8988T (cell line): ENCODE measurements around the gene LTBP1.
A peak's percentile ranks its signal among the peaks of the same experiment; 100 is the strongest.

ENCODE experiments used
- DNase-seq: peaks from one replicate; pipeline ENCODE4 v3.0.0; 2011

Gene LTBP1

DNA sequence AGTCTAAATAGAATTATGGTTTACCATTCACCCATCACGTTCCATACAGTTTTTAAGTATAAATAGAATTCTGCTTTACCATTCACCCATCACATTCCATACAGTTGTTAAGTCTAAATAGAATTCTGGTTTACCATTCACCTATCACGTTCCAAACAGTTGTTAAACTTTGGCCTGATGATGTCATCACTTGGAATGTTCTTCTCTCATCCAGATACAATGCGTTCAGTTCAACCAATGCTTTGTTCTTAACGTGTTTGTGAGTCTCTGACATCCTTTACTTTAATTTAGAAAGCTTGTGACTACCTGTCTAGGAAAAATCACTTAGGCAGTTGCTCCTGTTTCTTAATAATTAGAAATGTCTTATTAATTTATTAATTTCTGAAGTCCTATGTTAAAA is 293.4 kb downstream of the LTBP1 start:
- no peak for DNase-seq

DNA sequence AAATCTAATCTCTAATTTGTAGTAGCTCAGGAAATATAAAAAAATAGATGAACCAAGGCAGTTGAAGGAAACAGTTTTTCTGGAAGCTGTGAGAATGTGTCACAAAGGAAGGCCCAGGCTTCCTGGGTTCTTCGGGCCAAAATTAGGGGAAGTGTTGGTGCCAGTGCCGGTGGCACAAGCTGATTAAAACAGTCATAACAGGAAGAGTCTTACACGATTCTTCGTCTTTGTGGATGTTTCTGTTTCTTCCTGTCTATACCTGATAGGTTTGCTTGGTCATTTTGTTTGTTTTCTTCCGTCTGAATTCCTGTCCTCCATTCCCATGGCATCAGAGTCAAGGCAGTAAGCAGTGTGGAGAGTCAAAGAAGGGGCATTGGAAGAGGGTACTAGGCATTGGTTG is 294.3 kb downstream of the LTBP1 start:
- no peak for DNase-seq

DNA sequence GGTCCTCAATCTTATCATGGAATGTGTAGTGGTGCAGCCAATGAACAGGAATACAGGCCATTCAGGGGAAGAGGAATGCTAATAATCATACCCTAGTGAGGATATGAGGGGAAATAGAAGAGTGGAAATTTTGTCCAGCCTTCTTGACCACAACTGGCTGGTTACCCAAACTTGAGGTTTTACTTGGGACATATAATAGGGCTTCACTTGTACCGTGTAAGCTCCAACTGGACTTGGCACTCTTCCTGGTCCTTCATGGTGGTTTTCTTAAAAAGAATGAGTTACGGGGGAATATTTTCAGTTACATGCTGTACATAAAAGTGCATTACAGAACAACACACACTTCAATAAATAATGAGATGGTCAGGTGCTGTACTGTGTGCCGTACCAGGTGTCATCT is 294.8 kb downstream of the LTBP1 start:
- DNase-seq: no peak

DNA sequence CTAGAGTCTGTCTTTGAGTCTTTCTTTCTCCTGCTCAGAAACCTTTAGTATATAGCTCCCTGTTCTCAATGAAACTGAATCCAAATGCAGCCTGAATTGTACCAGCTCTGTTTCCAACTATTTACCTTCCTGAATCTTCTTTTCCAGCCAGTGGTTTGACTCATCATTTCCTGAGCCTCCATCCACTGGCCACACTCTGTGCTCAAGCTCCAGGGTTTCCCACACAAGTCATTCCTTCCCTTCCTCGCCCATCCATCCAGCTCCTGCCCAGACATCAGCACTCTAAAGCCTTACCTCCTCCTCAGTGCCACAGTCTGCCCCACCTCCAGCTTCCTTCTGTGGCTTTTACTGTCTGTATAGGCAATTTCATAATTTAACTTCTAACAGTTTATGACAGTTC is 296.1 kb downstream of the LTBP1 start:
- no peak for DNase-seq

DNA sequence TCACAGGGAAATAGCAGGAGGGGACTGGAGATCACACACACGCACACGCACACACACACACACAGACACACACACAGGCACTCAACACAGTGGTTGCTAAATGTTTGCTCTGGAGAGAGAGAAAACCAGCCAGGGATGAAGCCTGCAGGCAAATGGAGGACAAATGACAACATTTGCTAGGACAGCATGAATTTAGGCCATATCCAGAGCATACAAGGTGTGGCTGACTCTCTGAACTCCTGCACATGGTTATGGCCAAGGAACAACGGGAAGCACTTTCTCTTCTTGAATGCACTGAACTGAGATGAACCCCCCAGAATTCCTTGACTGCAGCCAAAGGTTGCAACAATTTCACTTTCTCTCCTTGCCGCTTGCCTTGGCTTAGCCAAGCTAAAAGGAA is 299.7 kb downstream of the LTBP1 start:
- no peak for DNase-seq

DNA sequence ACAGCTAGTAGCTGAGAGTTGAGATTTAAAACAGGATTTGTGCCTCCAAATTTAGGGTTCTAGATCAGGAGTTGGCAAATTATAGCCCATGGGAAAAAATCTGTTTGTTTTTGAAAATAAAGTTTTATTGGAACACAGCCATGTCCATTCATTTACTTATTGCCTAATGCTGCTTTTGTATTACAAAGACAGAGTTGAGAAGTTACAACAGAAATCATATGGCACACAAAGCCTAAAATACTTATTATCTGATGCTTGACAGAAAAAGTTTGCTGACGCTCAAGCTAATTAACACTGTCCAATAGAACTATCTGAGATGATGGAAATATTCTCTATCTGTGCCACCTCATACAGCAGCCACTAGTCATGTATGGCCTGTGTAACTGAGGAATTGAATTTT is 300.6 kb downstream of the LTBP1 start:
- DNase-seq: no peak

- DNase-seq: no peak
These were observed 303.8 kb downstream of the LTBP1 start for GRCh38 chr2:33250417-33251029.

DNA sequence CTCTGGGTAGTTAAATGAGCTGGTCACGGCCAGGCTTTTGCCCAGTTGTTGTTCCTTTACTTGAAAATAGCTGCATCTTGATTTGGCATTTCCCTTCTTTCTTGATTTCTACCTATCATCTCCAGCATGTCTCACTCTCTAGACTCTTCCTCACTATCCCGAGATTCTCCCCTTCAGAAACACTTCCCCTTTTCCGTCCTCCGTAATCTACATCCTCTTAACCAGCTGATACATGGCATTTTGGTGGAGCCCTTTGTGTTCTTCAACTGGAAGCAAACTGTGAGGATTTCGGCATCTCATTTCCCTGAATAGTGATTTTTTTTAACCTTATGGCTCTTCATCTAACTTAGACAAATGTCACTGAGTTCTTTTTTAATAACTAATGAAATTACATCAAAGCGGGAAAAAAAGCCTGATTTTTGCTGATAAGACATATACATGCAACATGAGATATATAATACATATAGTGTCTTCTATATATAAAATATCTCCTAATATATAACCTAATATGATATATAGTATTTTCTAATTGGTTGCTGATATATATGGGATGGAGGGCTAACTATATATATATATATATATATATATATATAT is 309.5 kb downstream of the LTBP1 start:
- no peak for DNase-seq

DNA sequence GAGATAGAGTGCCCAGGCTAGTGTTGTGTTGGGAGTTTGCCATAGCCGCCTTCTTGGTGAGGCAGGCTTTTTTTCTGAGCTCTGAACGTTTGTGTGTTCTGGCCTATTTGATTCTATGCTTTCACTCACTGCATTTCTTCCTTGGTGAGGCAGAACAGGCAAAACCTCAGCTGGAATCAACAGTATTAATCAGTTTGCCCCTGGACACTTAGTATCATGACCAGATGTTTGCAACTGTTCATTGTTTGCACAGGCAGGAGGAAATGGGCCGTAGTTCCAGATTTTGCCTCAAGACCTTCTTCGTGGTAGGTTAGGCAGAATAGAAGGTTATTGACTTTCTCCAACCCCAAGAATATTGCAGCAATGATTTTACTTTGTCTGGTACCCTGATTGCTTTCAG is 311.6 kb downstream of the LTBP1 start:
- no peak for DNase-seq

DNA sequence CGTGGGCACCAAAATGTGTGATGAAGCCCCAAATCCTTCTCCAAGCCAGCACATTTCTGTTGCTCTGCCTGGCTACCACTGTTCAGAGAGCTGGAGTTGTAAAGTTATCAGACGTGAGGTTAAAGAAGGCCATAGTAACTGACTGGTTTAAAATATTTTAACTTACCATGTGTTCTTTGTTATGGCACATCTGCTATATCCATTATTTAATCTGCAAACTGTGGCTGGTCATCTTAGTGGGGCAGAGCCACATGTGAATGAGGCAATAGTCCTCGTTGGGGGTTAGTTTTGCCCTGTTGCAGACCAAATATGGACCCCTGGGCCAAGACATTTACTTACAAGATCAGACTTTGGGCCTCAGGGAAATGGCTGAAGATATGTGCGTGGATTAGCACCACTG is 315.3 kb downstream of the LTBP1 start:
- DNase-seq: no peak

DNA sequence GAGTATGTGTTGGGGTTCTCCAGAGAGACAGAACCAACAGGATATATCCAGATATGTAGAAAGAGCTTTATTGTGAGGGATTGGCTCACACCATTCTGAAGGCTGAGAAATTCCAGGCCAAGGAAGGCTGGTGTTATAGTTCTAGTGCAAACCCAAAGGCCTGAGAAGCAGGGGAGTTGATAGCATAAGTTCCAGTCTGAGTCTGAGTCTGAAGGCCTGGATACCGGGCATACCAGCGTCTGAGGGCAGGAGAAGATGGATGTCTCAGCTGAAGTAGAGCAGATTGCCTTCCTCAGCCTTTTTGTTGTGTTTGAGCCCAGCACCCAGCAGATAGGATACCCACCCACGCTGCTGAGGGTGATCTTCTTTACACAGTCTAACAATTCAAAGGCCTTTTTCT is 318.0 kb downstream of the LTBP1 start:
- DNase-seq: no peak

DNA sequence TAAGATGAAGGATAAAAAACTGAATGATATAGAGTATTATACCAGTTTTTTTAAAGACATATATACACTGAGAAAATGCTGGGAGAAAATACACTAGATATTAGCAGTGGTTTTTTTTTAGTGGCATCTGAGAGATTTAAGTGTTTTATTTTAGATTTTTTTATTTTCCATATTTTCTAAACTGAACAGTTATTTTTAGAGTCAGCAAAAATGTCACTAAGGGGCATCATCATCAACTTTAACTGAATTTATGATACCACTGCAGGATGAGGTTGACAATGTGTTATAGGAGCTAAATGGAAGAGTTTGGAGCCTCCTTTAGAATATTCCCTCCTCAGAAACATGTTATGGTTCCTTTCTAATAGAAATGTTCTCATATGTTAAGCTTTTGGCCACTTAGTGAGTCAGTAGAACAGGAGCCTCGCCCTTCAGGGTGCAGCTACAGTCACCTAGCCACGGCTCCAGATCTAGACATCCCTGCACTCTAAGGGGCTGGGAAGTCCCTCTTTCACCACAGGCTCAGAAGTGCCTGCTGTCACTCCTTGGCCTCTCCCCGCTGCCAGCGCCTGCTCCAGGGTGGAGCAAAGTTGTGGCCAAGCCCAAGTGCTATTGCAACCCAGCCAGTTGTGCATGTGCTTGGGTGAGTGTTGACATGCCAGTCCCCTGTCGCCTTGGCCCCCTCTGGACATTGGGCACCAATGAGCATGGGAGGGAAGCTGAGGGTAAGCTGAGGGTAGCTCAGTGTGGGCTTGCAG is 319.0 kb downstream of the LTBP1 start:
- DNase-seq: no peak

DNA sequence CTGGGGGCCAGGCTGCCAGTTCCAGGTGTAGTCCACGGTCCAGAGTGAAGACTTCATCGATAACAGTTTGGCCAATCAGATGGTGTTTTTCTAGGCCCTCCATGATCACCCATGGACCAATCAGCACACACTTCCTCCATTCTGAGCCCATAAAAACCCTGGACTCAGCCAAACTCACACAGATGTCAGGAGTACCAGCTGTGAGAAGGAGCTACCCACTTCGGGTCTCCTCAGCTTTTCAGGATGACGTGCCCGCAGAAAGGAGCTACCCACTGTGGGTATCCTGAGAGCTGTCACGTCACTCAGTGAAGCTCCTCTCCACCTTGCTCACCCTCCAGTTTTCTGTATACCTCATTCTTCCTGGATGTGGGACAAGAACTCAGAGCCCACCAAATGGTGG is 319.7 kb downstream of the LTBP1 start:
- no peak for DNase-seq

- no peak for DNase-seq
These were observed 320.3 kb downstream of the LTBP1 start for GRCh38 chr2:33267043-33267442.

DNA sequence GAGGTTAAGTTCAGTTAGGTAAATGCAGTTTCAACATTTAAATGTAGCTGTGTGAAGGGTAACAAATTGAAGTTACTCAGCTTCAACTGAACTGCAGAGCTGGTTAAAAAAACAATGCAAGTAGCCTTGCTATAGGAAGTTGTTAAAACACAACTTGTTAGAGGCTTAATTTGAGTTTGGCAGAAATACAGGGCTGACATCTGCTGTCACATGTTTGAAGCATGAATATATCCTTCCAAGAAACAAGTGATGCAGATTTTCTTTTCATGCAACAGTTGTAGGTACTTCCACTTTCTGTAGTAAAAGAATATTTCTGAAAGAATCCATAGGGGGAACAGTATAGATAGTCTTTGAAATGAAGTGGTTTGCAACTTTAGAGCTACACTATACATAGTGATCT is 321.0 kb downstream of the LTBP1 start:
- DNase-seq: no peak

- DNase-seq: no peak
These were observed 321.6 kb downstream of the LTBP1 start for GRCh38 chr2:33268246-33268831.

GRCh38 chr2:33272001-33272400 is 325.2 kb downstream of the LTBP1 start:
- DNase-seq: no peak

DNA sequence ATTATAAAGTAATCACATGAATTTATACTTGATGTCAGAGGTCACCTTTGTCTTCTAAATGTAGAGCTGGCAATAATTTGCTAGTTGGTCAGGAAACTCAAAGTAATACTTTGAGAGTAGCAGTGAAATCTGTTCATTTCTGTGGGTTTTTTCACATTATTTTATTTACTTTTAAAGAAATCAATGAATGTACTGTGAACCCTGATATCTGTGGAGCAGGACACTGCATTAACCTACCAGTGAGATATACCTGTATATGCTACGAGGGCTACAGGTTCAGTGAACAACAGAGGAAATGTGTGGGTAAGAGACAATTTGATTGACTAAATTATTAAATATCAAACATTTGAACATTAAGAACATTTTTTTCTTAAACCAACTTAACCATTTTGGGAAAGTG is 326.7 kb downstream of the LTBP1 start:
- DNase-seq: no peak

DNA sequence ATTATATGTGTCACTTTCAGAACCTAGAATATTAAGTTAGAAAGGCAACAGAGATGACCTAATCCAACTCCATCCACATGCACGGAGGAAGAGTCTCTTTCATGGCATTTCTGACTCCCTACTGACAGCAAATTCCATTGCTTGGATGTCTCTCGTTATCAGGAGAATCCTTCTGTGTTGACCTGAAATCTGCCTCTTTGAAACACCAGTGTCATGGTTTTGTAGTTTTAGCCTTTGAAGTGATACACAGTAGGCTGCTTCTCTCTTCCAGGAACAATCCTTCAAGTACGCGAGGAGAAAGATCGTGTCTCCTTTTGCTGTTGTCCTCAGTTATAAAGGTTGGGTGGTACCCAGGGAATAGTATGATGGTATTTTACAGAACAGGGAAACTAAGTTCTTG is 327.8 kb downstream of the LTBP1 start:
- DNase-seq: no peak

GRCh38 chr2:33275689-33276444 is 329.1 kb downstream of the LTBP1 start:
- DNase-seq: peak; percentile 68

DNA sequence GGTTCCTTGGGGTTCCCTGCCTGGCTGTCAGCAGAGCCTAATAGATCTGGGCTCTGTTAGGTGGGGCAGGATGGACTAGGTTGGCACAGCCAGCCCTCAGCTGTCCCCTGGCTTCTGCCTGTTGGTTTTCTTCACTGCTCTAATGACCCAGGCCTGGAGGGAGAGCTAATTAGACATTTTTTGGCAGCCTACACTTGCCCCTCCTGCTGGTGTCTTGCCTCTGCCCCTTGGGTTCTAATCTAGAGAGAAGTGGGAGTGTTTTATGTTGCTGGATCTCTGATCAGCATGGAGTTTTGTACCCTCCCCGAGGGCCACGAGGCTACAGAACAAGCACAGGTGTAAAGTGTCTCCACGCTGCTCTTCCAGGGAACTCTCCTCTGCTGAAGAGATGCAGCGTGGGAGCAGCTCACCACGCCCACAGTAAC is 330.3 kb downstream of the LTBP1 start:
- DNase-seq: no peak

DNA sequence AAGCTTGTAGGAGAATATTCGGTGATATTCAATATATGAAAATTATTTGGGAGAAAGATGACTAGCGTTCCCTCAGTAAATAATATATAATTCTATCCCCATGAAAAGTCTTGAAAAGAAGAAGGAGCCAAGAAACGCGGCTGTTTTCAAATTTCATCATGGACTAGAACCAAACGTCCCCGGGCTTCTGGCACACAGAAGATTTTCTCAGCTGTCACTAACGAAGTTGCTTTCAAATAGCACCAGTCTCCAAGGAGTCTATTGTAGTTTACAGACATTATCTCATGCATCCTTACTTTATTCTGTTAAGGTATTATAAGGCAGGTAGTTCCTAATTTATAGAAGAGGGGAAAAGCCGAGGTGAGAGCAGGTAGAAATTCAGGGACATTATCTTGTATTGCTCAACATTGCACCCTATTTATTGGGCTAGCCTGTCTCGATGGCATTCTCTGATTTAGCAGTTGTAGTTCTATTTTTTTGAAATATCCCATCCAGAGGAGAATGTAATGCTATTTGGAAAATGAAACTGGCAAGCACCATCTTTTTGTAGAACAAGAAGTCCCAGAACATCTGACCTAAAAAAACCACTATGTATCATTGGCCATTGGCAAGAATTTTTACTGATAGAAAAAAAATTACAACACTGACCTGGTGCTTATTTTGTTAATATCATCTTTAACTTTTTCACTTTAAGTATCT is 331.6 kb downstream of the LTBP1 start:
- no peak for DNase-seq

GRCh38 chr2:33284287-33284686 is 337.5 kb downstream of the LTBP1 start:
- DNase-seq: no peak
